CD14-positive monocyte (primary cell): ENCODE measurements around the gene EXOSC5. TPM values are rescaled to one million over a fixed set of nuclear protein-coding genes. Genes with fewer than 3 reads are reported as not detected.

Source experiments
- DNase-seq, 3 donors: peaks; one replicate each; pipeline ENCODE4 v3.0.0-alpha.2; 2011 to 2022
- H2AFZ ChIP-seq: 2 replicates; pipeline ENCODE4 v1.6.0; 2012; ENCODE audit warnings: mild to moderate bottlenecking, low read depth, low read length, inconsistent platforms; ENCODE audit not compliant: insufficient read depth, poor library complexity, severe bottlenecking
- H3K27ac ChIP-seq, 2 donors: 1 replicate in 1 of 2; 2 replicates in 1 of 2; pipeline ENCODE4 v1.5.1; 2012 to 2013; ENCODE audit warnings: low read length in 2 of 2, control low read depth in 1 of 2, inconsistent platforms in 1 of 2, low read depth in 1 of 2, mild to moderate bottlenecking in 1 of 2
- H3K27me3 ChIP-seq, 2 donors: one replicate each; pipeline versions ENCODE4 v1.6.0 to v1.6.1; 2011 to 2013; ENCODE audit warnings: low read length in 2 of 2; ENCODE audit not compliant: control insufficient read depth in 2 of 2, insufficient read depth in 2 of 2
- H3K36me3 ChIP-seq, 2 donors: replicated peaks in 1 of 2; 1 replicate in 1 of 2; 2 replicates in 1 of 2; pipeline versions ENCODE4 v1.5.1 to v1.6.1; 2012 to 2013; ENCODE audit warnings: low read length in 2 of 2, control low read depth in 1 of 2, inconsistent platforms in 1 of 2, mild to moderate bottlenecking in 1 of 2; ENCODE audit not compliant: insufficient read depth in 2 of 2, control insufficient read depth in 1 of 2
- H3K4me1 ChIP-seq, 2 donors: 1 replicate in 1 of 2; 2 replicates in 1 of 2; pipeline versions ENCODE4 v1.5.1 to v1.6.1; 2012 to 2013; ENCODE audit warnings: low read length in 2 of 2, control low read depth in 1 of 2, inconsistent platforms in 1 of 2, mild to moderate bottlenecking in 1 of 2, moderate library complexity in 1 of 2; ENCODE audit not compliant: insufficient read depth in 2 of 2, control insufficient read depth in 1 of 2
- H3K4me2 ChIP-seq: replicated peaks from 2 replicates; pipeline ENCODE3; 2012; ENCODE audit warnings: low read length, moderate library complexity, mild to moderate bottlenecking; ENCODE audit not compliant: poor library complexity, severe bottlenecking; ENCODE audit errors: extremely low read depth
- H3K4me3 ChIP-seq, 3 experiments: fragments of 200-600 bp in 1 of 3; sonication (generic) in 1 of 3; replicated peaks in 1 of 3; 1 replicate in 2 of 3; 2 replicates in 1 of 3; pipeline ENCODE4 v1.5.1; 2011 to 2013; ENCODE audit warnings: low read length in 3 of 3, mild to moderate bottlenecking in 3 of 3, control low read depth in 2 of 3, low read depth in 2 of 3, inconsistent platforms in 1 of 3, moderate library complexity in 1 of 3
- H3K79me2 ChIP-seq: 2 replicates; pipeline ENCODE4 v1.6.0; 2012; ENCODE audit warnings: mild to moderate bottlenecking, control low read depth, inconsistent platforms, low read length, moderate library complexity; ENCODE audit not compliant: insufficient read depth
- H3K9ac ChIP-seq: 2 replicates; pipeline ENCODE4 v1.6.0; 2017; ENCODE audit warnings: low read length, mild to moderate bottlenecking; ENCODE audit not compliant: insufficient read depth, poor library complexity, severe bottlenecking
- H3K9me3 ChIP-seq, 2 donors: replicated peaks in 1 of 2; 1 replicate in 1 of 2; 2 replicates in 1 of 2; pipeline versions ENCODE4 v1.5.1 to v1.6.1; 2012 to 2013; ENCODE audit warnings: low read length in 2 of 2, control low read depth in 1 of 2; ENCODE audit not compliant: control insufficient read depth in 1 of 2, insufficient read depth in 1 of 2
- H4K20me1 ChIP-seq: 2 replicates; pipeline ENCODE4 v1.6.0; 2012; ENCODE audit warnings: mild to moderate bottlenecking, low read length, control low read depth, moderate library complexity; ENCODE audit not compliant: insufficient read depth
- H3K27ac Mint-ChIP-seq, 7 donors: one replicate each; pipeline ENCODE4 v1.8.0; 2020; ENCODE audit warnings: mild to moderate bottlenecking in 7 of 7, mixed read lengths in 7 of 7, moderate library complexity in 6 of 7, inconsistent platforms in 2 of 7
- H3K27me3 Mint-ChIP-seq, 3 donors: one replicate each; pipeline ENCODE4 v1.8.0; 2021 to 2022; ENCODE audit warnings: low read depth in 3 of 3, mild to moderate bottlenecking in 3 of 3, mixed read lengths in 3 of 3, moderate library complexity in 3 of 3, inconsistent platforms in 1 of 3
- H3K36me3 Mint-ChIP-seq, 2 donors: one replicate each; pipeline ENCODE4 v1.8.0; 2020; ENCODE audit warnings: mixed read lengths in 2 of 2, inconsistent platforms in 1 of 2, mild to moderate bottlenecking in 1 of 2
- H3K4me1 Mint-ChIP-seq: one replicate; pipeline ENCODE4 v1.8.0; 2020; ENCODE audit warnings: mild to moderate bottlenecking, mixed read lengths
- H3K4me3 Mint-ChIP-seq, 2 donors: one replicate each; pipeline ENCODE4 v1.8.0; 2020; ENCODE audit warnings: mild to moderate bottlenecking in 2 of 2, mixed read lengths in 2 of 2, moderate library complexity in 1 of 2
- H3K9me3 Mint-ChIP-seq, 7 donors: one replicate each; pipeline ENCODE4 v1.8.0; 2020 to 2022; ENCODE audit warnings: mixed read lengths in 7 of 7, mild to moderate bottlenecking in 6 of 7, moderate library complexity in 6 of 7, inconsistent platforms in 2 of 7
- CTCF ChIP-seq: fragments of 200-600 bp; IDR thresholded peaks from one replicate; pipeline ENCODE4 v1.8.0; 2022; ENCODE audit warnings: antibody characterized with exemption, mild to moderate bottlenecking
- WGBS: methylation state at CpG from one replicate; pipeline ENCODE4 v1.1.5; 2013; ENCODE audit warnings: missing lambda C conversion rate; ENCODE audit not compliant: insufficient coverage; 5-methylcytosine and 5-hydroxymethylcytosine counted together
- intact Hi-C, 2 donors: fragments of 100-400 bp; cut with micrococcal nuclease; formaldehyde crosslinking; loops; one replicate each; pipeline versions ENCODE4 v1.15.0 to v1.15.1; 2023
- polyA plus RNA-seq, 3 donors: library from polyadenylated mRNA; depleted of rRNA in 1 of 3; unstranded in 2 of 3; stranded (reverse) in 1 of 3; fragments of 300-500 nt in 2 of 3; fragments of >200 nt in 1 of 3; fragmentation: Illumina TruSeq in 2 of 3; gene quantifications; 1 replicate in 2 of 3; 2 replicates in 1 of 3; pipeline ENCODE4 v1.2.3, GENCODE V29; 2012 to 2021

The EXOSC5 gene
- polyA plus RNA-seq, 3 donors: 24.0 to 58.7 (median 40.5) TPM

- no peaks in the 10 kb centered on the region for H3K27me3 ChIP-seq
- peaks cover 0 to 5% (median 0%) of the 10 kb centered on the region in 7 donors for H3K9me3 Mint-ChIP-seq
- no peak for DNase-seq
- intact Hi-C loops: no loop called here
- 84% methylated on average over 5 of the region's 11 CpGs for WGBS
- no peak overlapping the region for H3K4me3 ChIP-seq
- peaks cover 45 to 51% of the 10 kb centered on the region in 2 donors for H3K36me3 ChIP-seq
- H3K9ac ChIP-seq: no peak overlapping the region
- H3K9me3 ChIP-seq: no peaks in the 10 kb centered on the region
- H3K27ac ChIP-seq: no peak overlapping the region
- H3K36me3 Mint-ChIP-seq: peaks cover 48 to 56% of the 10 kb centered on the region in 2 donors
- no peaks in the 10 kb centered on the region for H4K20me1 ChIP-seq
- no peak overlapping the region for H3K4me3 Mint-ChIP-seq
- peak overlapping the region in 1 of 7 donors; percentile 41 for H3K27ac Mint-ChIP-seq
- H3K4me1 Mint-ChIP-seq: peaks cover 24% of the 10 kb centered on the region
- TF ChIP-seq CTCF: no peak
- no peak overlapping the region for H2AFZ ChIP-seq
- peaks cover 14 to 21% of the 10 kb centered on the region in 2 donors for H3K4me1 ChIP-seq
- H3K79me2 ChIP-seq: peaks cover 22% of the 10 kb centered on the region
- H3K27me3 Mint-ChIP-seq: peaks cover 0 to 3% (median 0%) of the 10 kb centered on the region in 3 donors
- H3K4me2 ChIP-seq: no peak overlapping the region
Observed at GRCh38 chr19:41391618-41392017, 5.5 kb downstream of the EXOSC5 start.

GRCh38 chr19:41386442-41386841, 10.7 kb downstream of the EXOSC5 start:
- no peaks in the 10 kb centered on the region for H3K9me3 Mint-ChIP-seq
- peaks cover 7% of the 10 kb centered on the region for H3K4me1 Mint-ChIP-seq
- no peak overlapping the region for H3K9ac ChIP-seq
- H4K20me1 ChIP-seq: no peaks in the 10 kb centered on the region
- peaks cover 0 to 3% (median 0%) of the 10 kb centered on the region in 3 donors for H3K27me3 Mint-ChIP-seq
- H3K36me3 Mint-ChIP-seq: peaks cover 69 to 87% of the 10 kb centered on the region in 2 donors
- H3K27me3 ChIP-seq: no peaks in the 10 kb centered on the region
- no peak for DNase-seq
- no peak overlapping the region for H2AFZ ChIP-seq
- no peak overlapping the region for H3K27ac Mint-ChIP-seq
- H3K4me2 ChIP-seq: no peak overlapping the region
- intact Hi-C loops: no loop called here
- no peaks in the 10 kb centered on the region for H3K79me2 ChIP-seq
- H3K4me3 Mint-ChIP-seq: no peak overlapping the region
- H3K36me3 ChIP-seq: peaks cover 61 to 93% of the 10 kb centered on the region in 2 donors
- H3K9me3 ChIP-seq: no peaks in the 10 kb centered on the region
- no peak for TF ChIP-seq CTCF
- H3K4me1 ChIP-seq: peaks cover 0 to 5% of the 10 kb centered on the region in 2 donors
- H3K27ac ChIP-seq: peak overlapping the region in 1 of 2 donors; percentile 26
- no peak overlapping the region for H3K4me3 ChIP-seq
- 100% methylated on average over 1 of the region's 13 CpGs for WGBS
